Panc1 (cell line): Measurements from ENCODE around the gene DHX32. TPM values are rescaled to one million over a fixed set of nuclear protein-coding genes. Genes with fewer than 3 reads are reported as not detected.

Source experiments
- ATAC-seq: fragments of 200-7000 bp; cut with Tn5 transposase; 2 replicates; pipeline ENCODE4 v1.9.1; 2020; ENCODE audit warnings: mild to moderate bottlenecking, moderate library complexity
- BruUV-seq: library from RNA; stranded (reverse); fragments of 400-500 nt; replicated peaks from 2 replicates; lab custom pipeline; 2021; lab: Mats Ljungman, UMichigan
- CTCF ChIA-PET: fragments of 300-600 bp; sonication (Branson Sonifier 250); formaldehyde crosslinking; loops from one replicate; lab custom pipeline; 2022; ENCODE audit warnings: antibody characterized with exemption; lab: Charles Lee
- POLR2A ChIA-PET: fragments of 300-600 bp; sonication (Branson Sonifier 250); formaldehyde crosslinking; loops from one replicate; lab custom pipeline; 2022; ENCODE audit warnings: antibody characterized with exemption; lab: Charles Lee
- DNase-seq: peaks from one replicate; pipeline ENCODE4 v3.0.0-alpha.2; 2010; ENCODE audit warnings: low read depth, low spot score
- H3K27ac ChIP-seq: 2 replicates; pipeline ENCODE4 v1.5.1; 2011; ENCODE audit warnings: mild to moderate bottlenecking, low read length, inconsistent platforms
- H3K27me3 ChIP-seq: fragments of 200-500 bp; sonication (Bioruptor generic); 2 replicates; pipeline ENCODE4 v1.6.0; 2014; ENCODE audit warnings: low read length, inconsistent platforms; ENCODE audit not compliant: control insufficient read depth, insufficient read depth
- H3K36me3 ChIP-seq: fragments of 200-500 bp; sonication (Bioruptor generic); 2 replicates; pipeline ENCODE4 v1.5.1; 2014; ENCODE audit warnings: inconsistent platforms, mild to moderate bottlenecking, low read length, moderate library complexity; ENCODE audit not compliant: control insufficient read depth, insufficient read depth
- H3K4me1 ChIP-seq: 2 replicates; pipeline ENCODE4 v1.5.1; 2011; ENCODE audit warnings: inconsistent platforms, mild to moderate bottlenecking, low read length, moderate library complexity; ENCODE audit not compliant: control insufficient read depth, insufficient read depth
- H3K4me3 ChIP-seq, 2 experiments: 2 replicates each; pipeline ENCODE4 v1.5.1; 2011 to 2012; ENCODE audit warnings: low read depth in 2 of 2, low read length in 2 of 2, mild to moderate bottlenecking in 2 of 2, inconsistent platforms in 1 of 2, moderate library complexity in 1 of 2
- H3K9me3 ChIP-seq: fragments of 200-500 bp; sonication (Bioruptor generic); 2 replicates; pipeline ENCODE4 v1.5.1; 2014; ENCODE audit warnings: low read depth, mild to moderate bottlenecking, inconsistent platforms, low read length, moderate library complexity; ENCODE audit not compliant: control insufficient read depth, insufficient read depth
- POLR2AphosphoS5 ChIP-seq: IDR thresholded peaks from 2 replicates; pipeline ENCODE4 v1.6.1; 2012; ENCODE audit warnings: mild to moderate bottlenecking, low read depth, low read length, moderate library complexity
- REST ChIP-seq, 2 experiments: IDR thresholded peaks; 2 replicates each; pipeline ENCODE4 v1.6.1; 2011 to 2012; ENCODE audit warnings: low read depth in 2 of 2, control low read depth in 1 of 2, low read length in 1 of 2, mild to moderate bottlenecking in 1 of 2, moderate library complexity in 1 of 2; ENCODE audit not compliant: insufficient read depth in 1 of 2
- SIN3A ChIP-seq: IDR thresholded peaks from 2 replicates; pipeline ENCODE4 v1.6.1; 2012; ENCODE audit warnings: low read depth, mild to moderate bottlenecking, low read length, moderate library complexity, borderline replicate concordance; ENCODE audit not compliant: insufficient read depth
- in situ Hi-C: cut with HindIII; loops from 2 replicates; pipeline ENCODE4 v1.10.0; 2016; ENCODE audit warnings: low sequenced_read_pairs, low pct_unique_long_range_greater_than_20kb
- intact Hi-C: fragments of 100-400 bp; cut with micrococcal nuclease; formaldehyde crosslinking; loops from one replicate; pipeline ENCODE4 v1.10.0; 2022; ENCODE audit not compliant: unreplicated experiment
- total RNA-seq: library from RNA; stranded (reverse); gene quantifications from one replicate; pipeline ENCODE4 v1.2.1, GENCODE V29; 2021; ENCODE audit not compliant: unreplicated experiment
- TF ChIP-seq, protein P1 (sequence below): fragments of 450-650 bp; IDR thresholded peaks from 2 replicates; pipeline ENCODE4 v1.5.1; 2017; ENCODE audit warnings: mild to moderate bottlenecking

DHX32 gene
- total RNA-seq, 1 experiment from 2014 or later: 117 TPM

DNA sequence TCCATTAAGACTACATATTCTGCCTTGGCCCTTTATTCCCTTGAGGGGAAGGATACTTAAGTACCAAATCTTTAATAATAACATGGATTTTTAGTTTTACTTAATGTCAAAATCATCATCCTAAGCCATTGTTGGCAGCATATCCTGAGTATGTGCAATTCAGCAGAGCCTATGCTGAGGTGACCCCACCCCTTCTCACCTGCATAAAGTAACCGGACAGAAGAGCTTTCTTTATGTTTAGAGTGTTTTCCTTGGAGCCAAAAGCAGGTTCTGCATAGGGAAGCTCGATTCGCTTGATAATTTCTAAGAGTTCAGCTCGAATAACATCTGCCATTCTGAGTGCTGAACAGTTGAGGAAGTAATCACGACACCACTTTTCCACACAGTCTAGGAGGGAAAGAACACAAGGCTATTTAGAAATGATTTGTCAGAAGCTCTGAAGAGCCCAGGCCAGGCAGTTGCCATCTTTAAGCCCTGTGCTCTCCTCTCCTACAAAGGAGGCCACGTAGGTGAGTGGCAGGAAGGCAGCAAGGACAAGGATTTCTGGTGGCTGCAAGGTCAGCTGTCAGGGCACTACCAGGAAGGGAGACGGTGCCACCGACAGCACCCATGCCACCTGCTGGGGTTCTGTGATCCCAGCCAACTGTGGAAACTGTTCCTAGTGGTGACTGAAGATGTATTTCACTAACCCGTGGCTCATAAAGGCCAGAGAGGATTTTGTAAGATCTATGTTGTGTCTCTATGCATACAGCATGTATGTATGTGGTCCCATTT lies 42.1 kb downstream of the DHX32 start:
- ChIA-PET POLR2A (interaction anchor here (0.5 kb wide), 1 partner anchor 12 kb away, joined by 8 read pairs; no protein-coding TSS in a partner anchor), CTCF (no interaction called here)
- Histone ChIP-seq H3K4me3 (no peak overlapping the region), H3K27ac (peak overlapping the region; percentile 13; the same call in 1 of the 2 replicates), H3K9me3 (no peaks in the 10 kb centered on the region), H3K4me1 (no peaks in the 10 kb centered on the region; the same call in 1 of the 2 replicates), H3K36me3 (peaks cover 50% of the 10 kb centered on the region), H3K27me3 (no peaks in the 10 kb centered on the region)
- no TSS peak for BruUV-seq
- no peak for ATAC-seq
- no peak for DNase-seq
- peak; percentile 24; the same call in 1 of the 2 replicates for TF ChIP-seq POLR2AphosphoS5
- TF ChIP-seq REST (IDR thresholded peaks at IDR 0.05; ENCODE audit: insufficient read depth in 1 of 2, low read depth in 2 of 2, low read length in 1 of 2): no peak
- no peak for TF ChIP-seq SIN3A
- intact Hi-C loops (no loop called here), in situ Hi-C loops (no loop called here)

DNA sequence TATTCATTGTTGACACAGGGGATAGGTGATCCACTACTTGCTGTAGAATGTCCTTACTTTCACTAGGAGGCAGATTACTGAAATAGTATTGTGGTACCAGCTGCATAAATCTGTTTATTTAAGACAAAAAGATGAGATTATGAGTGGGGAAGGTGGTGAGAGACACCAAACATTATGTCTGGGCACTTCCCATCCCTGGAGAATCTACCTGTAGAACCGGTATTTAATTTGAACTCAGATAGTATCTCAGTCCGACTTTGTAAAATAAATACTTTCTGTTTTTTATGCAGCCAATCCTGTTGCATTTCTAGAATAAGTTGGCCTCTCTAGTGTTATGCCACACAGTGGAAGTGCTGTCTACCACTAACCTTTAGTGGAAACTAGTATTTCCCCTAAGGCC lies 44.3 kb downstream of the DHX32 start:
- peak; percentile 29; the same call in 1 of the 2 replicates for ATAC-seq
- H3K36me3 ChIP-seq: peaks cover 63% of the 10 kb centered on the region
- in situ Hi-C loops (no loop called here), intact Hi-C loops (no loop called here)
- ChIA-PET POLR2A (no interaction called here), CTCF (no interaction called here)
- H3K9me3 ChIP-seq: no peaks in the 10 kb centered on the region
- no peaks in the 10 kb centered on the region; the same call in 1 of the 2 replicates for H3K4me1 ChIP-seq
- BruUV-seq: no TSS peak
- H3K4me3 ChIP-seq: no peak overlapping the region
- no peaks in the 10 kb centered on the region for H3K27me3 ChIP-seq
- no peak overlapping the region for H3K27ac ChIP-seq
- no peak for DNase-seq
- TF ChIP-seq, protein P1, sequence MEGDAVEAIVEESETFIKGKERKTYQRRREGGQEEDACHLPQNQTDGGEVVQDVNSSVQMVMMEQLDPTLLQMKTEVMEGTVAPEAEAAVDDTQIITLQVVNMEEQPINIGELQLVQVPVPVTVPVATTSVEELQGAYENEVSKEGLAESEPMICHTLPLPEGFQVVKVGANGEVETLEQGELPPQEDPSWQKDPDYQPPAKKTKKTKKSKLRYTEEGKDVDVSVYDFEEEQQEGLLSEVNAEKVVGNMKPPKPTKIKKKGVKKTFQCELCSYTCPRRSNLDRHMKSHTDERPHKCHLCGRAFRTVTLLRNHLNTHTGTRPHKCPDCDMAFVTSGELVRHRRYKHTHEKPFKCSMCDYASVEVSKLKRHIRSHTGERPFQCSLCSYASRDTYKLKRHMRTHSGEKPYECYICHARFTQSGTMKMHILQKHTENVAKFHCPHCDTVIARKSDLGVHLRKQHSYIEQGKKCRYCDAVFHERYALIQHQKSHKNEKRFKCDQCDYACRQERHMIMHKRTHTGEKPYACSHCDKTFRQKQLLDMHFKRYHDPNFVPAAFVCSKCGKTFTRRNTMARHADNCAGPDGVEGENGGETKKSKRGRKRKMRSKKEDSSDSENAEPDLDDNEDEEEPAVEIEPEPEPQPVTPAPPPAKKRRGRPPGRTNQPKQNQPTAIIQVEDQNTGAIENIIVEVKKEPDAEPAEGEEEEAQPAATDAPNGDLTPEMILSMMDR: 0 out of 2 replicates have a peak, but pooled peaks have one; percentile 4
- no peak for TF ChIP-seq REST (IDR thresholded peaks at IDR 0.05; ENCODE audit: insufficient read depth in 1 of 2, low read depth in 2 of 2, low read length in 1 of 2)
